HUES64 (cell line): ENCODE data around the gene DGUOK.
"Not testable (repeated sequence)": the region's sequence is repeated elsewhere in the genome, so short reads cannot be mapped to it uniquely, and the experiment has no call there.

Source experiments
- H3K27ac ChIP-seq: 2 replicates; pipeline ENCODE4 v1.7.0; 2013; ENCODE audit warnings: low read depth, low read length, inconsistent platforms
- H3K27me3 ChIP-seq: 2 replicates; pipeline ENCODE4 v1.6.1; 2013; ENCODE audit warnings: mild to moderate bottlenecking, low read length; ENCODE audit not compliant: insufficient read depth
- H3K36me3 ChIP-seq: 2 replicates; pipeline ENCODE4 v1.6.1; 2013; ENCODE audit warnings: mild to moderate bottlenecking, low read length; ENCODE audit not compliant: insufficient read depth
- H3K4me1 ChIP-seq: 2 replicates; pipeline ENCODE4 v1.6.1; 2013; ENCODE audit warnings: mild to moderate bottlenecking, low read length, moderate library complexity; ENCODE audit not compliant: insufficient read depth
- H3K4me3 ChIP-seq: 2 replicates; pipeline ENCODE4 v1.5.1; 2013; ENCODE audit warnings: mild to moderate bottlenecking, low read length, moderate library complexity
- H3K9ac ChIP-seq: 2 replicates; pipeline ENCODE4 v1.6.1; 2013; ENCODE audit warnings: mild to moderate bottlenecking, low read depth, low read length
- H3K9me3 ChIP-seq: 2 replicates; pipeline ENCODE4 v1.6.1; 2013; ENCODE audit warnings: low read depth, low read length; ENCODE audit not compliant: insufficient read depth
- WGBS: fragments of 150-250, 120-280 bp; methylation state at CpG from one replicate; pipeline ENCODE4 v1.1.7; 2013; ENCODE audit warnings: missing lambda C conversion rate; 5-methylcytosine and 5-hydroxymethylcytosine counted together

DGUOK gene

DNA sequence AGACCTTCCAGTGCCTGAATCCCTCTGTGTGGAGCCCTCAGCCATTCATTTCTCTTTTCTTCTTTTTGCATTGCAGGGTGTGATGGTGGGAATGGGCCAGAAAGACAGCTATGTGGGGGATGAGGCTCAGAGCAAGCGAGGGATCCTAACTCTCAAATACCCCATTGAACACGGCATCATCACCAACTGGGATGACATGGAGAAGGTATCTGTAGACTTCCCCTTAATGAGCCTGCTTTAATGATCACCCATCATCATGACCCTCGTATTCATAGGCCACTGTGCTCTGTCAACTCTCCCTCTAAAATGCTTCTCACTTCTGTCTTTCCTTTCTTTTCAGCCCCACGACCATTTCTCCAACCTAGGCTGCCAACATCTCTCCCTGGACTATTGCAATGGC, 24.4 kb upstream of the DGUOK start:
- 86% methylated on average over 4 of the region's 4 CpGs for WGBS
- H3K4me1 ChIP-seq: 0 out of 2 replicates have a peak, but pooled peaks cover under 1% of the 10 kb centered on the region

DNA sequence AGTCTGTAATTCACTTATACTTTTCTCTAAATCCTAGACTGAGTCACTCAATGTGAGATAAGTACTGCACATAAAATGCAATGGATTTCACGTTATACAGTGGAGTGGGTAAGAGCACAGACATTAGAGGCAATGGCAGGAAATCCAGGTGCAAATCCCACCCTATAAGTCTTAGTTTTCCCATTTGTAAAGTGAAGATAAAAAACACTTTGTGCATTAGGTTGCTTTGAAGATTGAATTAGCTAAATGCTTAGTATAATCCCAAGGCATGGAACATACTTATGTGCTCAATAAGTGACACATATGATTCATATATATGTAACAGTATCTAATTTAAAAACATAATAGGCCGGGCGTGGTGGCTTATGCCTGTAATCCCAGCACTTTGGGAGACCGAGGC, 23.4 kb upstream of the DGUOK start:
- no peaks in the 10 kb centered on the region for H3K4me1 ChIP-seq
- H3K4me3 ChIP-seq: no peak overlapping the region
- no peaks in the 10 kb centered on the region; the same call in 1 of the 2 replicates for H3K27me3 ChIP-seq
- no peaks in the 10 kb centered on the region for H3K36me3 ChIP-seq
- no peak overlapping the region for H3K27ac ChIP-seq
- 92% methylated on average over 4 of the region's 4 CpGs for WGBS
- H3K9me3 ChIP-seq: no peaks in the 10 kb centered on the region
- H3K9ac ChIP-seq: no peak overlapping the region

More for the DNA sequence above, 24.4 kb upstream of the DGUOK start:
- H3K27me3 ChIP-seq: no peaks in the 10 kb centered on the region; the same call in 1 of the 2 replicates
- H3K4me3 ChIP-seq: no peak overlapping the region
- H3K9ac ChIP-seq: no peak overlapping the region
- no peaks in the 10 kb centered on the region for H3K36me3 ChIP-seq
- H3K27ac ChIP-seq: no peak overlapping the region
- no peaks in the 10 kb centered on the region for H3K9me3 ChIP-seq

- not testable (repeated sequence) for H3K9me3 ChIP-seq, H3K4me3 ChIP-seq, H3K27me3 ChIP-seq, H3K4me1 ChIP-seq, H3K36me3 ChIP-seq, H3K27ac ChIP-seq, H3K9ac ChIP-seq
- WGBS: 88% methylated on average over 5 of the region's 5 CpGs
Measured at GRCh38 chr2:73903949-73904613, 22.6 kb upstream of the DGUOK start.

DNA sequence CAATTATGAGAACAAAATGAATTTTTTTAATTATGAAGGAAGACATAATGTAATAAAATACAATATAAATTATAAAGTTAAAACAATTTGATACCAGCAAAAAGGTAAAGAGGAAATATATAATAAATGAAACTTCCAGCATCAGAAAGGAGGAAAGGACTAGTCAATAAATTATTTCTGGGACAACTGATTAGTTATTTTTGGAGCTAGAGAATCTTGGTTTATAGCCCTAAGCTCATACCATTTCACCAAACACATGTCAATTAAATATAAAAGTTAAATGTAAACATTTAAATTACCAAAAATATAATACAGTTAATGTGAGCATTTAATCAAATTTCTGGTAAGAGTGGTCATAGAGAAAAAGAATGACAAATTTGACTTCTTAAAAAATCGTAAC, 21.7 kb upstream of the DGUOK start:
- Histone ChIP-seq H3K27me3 (no peaks in the 10 kb centered on the region; the same call in 1 of the 2 replicates), H3K4me3 (no peak overlapping the region), H3K4me1 (no peaks in the 10 kb centered on the region), H3K27ac (no peak overlapping the region), H3K36me3 (no peaks in the 10 kb centered on the region), H3K9ac (no peak overlapping the region), H3K9me3 (no peaks in the 10 kb centered on the region)
- no CpG with 5 or more reads among the region's 1 CpG for WGBS

GRCh38 chr2:73906847-73907505, 19.7 kb upstream of the DGUOK start:
- Histone ChIP-seq H3K9ac (no peak overlapping the region), H3K36me3 (no peaks in the 10 kb centered on the region), H3K4me1 (no peaks in the 10 kb centered on the region), H3K9me3 (no peaks in the 10 kb centered on the region), H3K27ac (no peak overlapping the region), H3K27me3 (no peaks in the 10 kb centered on the region; the same call in 1 of the 2 replicates), H3K4me3 (no peak overlapping the region)
- WGBS: 90% methylated on average over 5 of the region's 5 CpGs

DNA sequence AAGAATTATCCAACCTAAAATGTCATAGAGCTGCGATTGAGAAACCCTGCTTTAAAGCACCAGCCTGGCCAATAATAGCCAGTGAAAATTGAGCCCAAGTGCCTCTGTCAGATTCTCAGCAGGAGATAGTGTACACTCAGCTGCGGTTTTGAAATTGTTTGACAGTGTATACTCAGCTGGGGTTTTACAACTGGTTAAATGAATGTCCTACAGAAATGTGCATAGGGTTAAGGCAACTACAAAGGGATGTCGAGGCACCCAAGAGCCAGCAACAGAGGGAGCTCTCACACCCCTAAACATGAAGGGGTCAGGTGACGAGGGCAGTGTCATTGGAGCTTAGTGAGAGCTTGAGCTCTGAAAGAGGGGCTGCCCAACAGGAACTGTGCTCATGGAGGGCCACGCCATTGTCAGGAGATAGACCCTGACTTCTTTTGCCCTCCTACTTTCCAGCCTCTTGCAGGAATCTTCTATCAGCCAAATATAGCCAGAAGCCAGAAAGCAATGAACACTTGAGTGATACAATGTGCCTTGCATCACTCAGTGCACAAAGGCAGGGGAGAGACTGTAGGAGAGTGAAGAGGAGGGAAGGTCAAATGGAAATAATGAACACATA, 18.7 kb upstream of the DGUOK start:
- no peak overlapping the region for H3K4me3 ChIP-seq
- 66% methylated on average over 5 of the region's 5 CpGs for WGBS

GRCh38 chr2:73908689-73909652, 17.7 kb upstream of the DGUOK start:
- WGBS: 83% methylated on average over 10 of the region's 10 CpGs
- Histone ChIP-seq H3K9ac (no peak overlapping the region), H3K9me3 (no peaks in the 10 kb centered on the region), H3K36me3 (no peaks in the 10 kb centered on the region), H3K4me3 (no peak overlapping the region), H3K27me3 (no peaks in the 10 kb centered on the region), H3K4me1 (no peaks in the 10 kb centered on the region), H3K27ac (no peak overlapping the region)

More for the DNA sequence above, 18.7 kb upstream of the DGUOK start:
- Histone ChIP-seq H3K9ac (no peak overlapping the region), H3K27me3 (no peaks in the 10 kb centered on the region), H3K9me3 (no peaks in the 10 kb centered on the region), H3K36me3 (no peaks in the 10 kb centered on the region), H3K4me1 (no peaks in the 10 kb centered on the region), H3K27ac (no peak overlapping the region)

DNA sequence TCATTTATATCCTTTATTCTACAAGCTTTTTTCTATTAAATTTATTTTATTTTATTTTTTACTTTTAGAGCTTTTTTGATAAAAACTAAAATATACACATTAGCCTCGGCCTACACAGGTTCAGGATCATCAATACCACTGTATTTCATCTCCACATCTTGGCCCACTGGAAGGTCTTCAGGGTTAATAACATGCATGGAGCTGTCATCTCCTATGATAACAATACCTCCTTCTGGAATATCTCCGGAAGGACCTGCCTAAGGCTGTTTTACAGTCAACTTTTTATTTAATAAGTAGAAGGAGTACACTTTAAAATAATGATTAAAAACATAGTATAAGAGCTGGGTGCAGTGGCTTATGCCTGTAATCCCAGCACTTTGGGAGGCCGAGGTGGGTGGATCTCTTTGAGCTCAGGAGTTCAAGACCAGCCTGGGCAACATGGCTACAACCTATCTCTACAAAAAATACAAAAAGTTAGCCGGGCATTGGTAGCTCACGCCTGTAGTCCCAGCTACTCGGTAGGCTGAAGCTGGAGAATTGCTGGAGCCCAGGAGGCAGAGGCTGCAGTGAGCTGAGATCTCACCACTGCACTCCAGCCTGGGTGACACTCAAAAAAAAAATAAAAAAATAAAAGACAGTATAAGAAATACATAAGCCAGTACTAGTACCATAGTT, 15.7 kb upstream of the DGUOK start:
- Histone ChIP-seq H3K4me3 (no peak overlapping the region), H3K27me3 (no peaks in the 10 kb centered on the region), H3K9me3 (no peaks in the 10 kb centered on the region), H3K4me1 (no peaks in the 10 kb centered on the region), H3K9ac (no peak overlapping the region), H3K36me3 (no peaks in the 10 kb centered on the region), H3K27ac (no peak overlapping the region)
- WGBS: 78% methylated on average over 6 of the region's 6 CpGs

DNA sequence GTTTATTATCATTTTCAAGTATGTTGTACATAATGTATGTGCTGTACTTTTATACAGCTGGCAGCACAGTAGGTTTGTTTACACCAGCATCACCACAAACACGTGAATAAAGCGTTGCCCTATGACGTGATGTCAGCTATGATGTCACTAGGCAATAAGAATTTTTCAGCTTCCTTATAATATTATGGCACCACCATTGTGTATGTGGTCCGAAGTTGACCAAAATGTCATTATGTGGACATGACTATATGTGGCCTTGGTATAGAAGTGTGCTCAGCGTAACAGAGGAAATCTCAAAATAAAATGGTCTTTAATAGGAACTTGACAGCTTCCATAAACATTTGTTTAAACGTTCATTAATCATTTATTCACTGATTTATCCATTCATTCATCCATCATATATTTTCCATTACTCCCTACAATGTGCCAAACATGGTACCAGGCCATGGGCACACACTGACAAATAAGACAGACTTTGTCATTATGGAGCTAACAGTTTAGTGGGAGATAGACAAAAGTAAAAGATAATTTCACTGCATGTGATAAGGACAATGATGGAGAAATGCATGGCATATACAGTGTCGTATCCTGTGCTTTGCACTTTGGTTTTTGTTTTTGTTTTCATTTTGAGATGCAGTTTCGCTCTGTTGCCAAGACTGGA, 15.0 kb upstream of the DGUOK start:
- H3K4me1 ChIP-seq: no peaks in the 10 kb centered on the region
- 94% methylated on average over 8 of the region's 8 CpGs for WGBS
- no peak overlapping the region for H3K27ac ChIP-seq
- H3K4me3 ChIP-seq: no peak overlapping the region
- no peaks in the 10 kb centered on the region for H3K36me3 ChIP-seq
- no peak overlapping the region for H3K9ac ChIP-seq
- H3K27me3 ChIP-seq: no peaks in the 10 kb centered on the region
- no peaks in the 10 kb centered on the region for H3K9me3 ChIP-seq

- Histone ChIP-seq H3K9ac (no peak overlapping the region), H3K36me3 (no peaks in the 10 kb centered on the region), H3K9me3 (no peaks in the 10 kb centered on the region), H3K4me3 (no peak overlapping the region), H3K4me1 (no peaks in the 10 kb centered on the region), H3K27me3 (0 out of 2 replicates have a peak, but pooled peaks cover 3% of the 10 kb centered on the region), H3K27ac (no peak overlapping the region)
- 94% methylated on average over 8 of the region's 8 CpGs for WGBS
Measured at GRCh38 chr2:73913414-73914054, 13.1 kb upstream of the DGUOK start.
